NCI-H69 (cell line): ENCODE data around the gene RAPGEF6.
"Not testable (repeated sequence)": the region's sequence is repeated elsewhere in the genome, so short reads cannot be mapped to it uniquely, and the experiment has no call there.

Source experiments
- DNase-seq: peaks from one replicate; lab custom pipeline; 2025; lab: John Stamatoyannopoulos, UW

RAPGEF6 gene

GRCh38 chr5:131608597-131608996 lies 26.4 kb downstream of the RAPGEF6 start:
- no peak for DNase-seq

- no peak for DNase-seq
Measured at GRCh38 chr5:131607903-131608540, 27.0 kb downstream of the RAPGEF6 start.

- DNase-seq: peak; percentile 42
Measured at GRCh38 chr5:131607418-131607817, 27.6 kb downstream of the RAPGEF6 start.

GRCh38 chr5:131605086-131605485 lies 29.9 kb downstream of the RAPGEF6 start:
- DNase-seq: no peak

- DNase-seq: no peak
Measured at GRCh38 chr5:131595088-131596033, 39.7 kb downstream of the RAPGEF6 start.

- DNase-seq: no peak
Measured at GRCh38 chr5:131593921-131594320, 41.1 kb downstream of the RAPGEF6 start.

- DNase-seq: not testable (repeated sequence)
Measured at GRCh38 chr5:131593436-131593835, 41.6 kb downstream of the RAPGEF6 start.

GRCh38 chr5:131589510-131590348 lies 45.3 kb downstream of the RAPGEF6 start:
- peak; percentile 77 for DNase-seq

- DNase-seq: no peak
Measured at GRCh38 chr5:131587541-131587940, 47.5 kb downstream of the RAPGEF6 start.

GRCh38 chr5:131581702-131582101 lies 53.3 kb downstream of the RAPGEF6 start:
- no peak for DNase-seq

GRCh38 chr5:131579917-131580671 lies 54.9 kb downstream of the RAPGEF6 start:
- no peak for DNase-seq

- no peak for DNase-seq
Measured at GRCh38 chr5:131575660-131576227, 59.3 kb downstream of the RAPGEF6 start.

GRCh38 chr5:131571669-131572168 lies 63.3 kb downstream of the RAPGEF6 start:
- DNase-seq: no peak

GRCh38 chr5:131570757-131571156 lies 64.3 kb downstream of the RAPGEF6 start:
- DNase-seq: no peak

- DNase-seq: no peak
Measured at GRCh38 chr5:131564229-131564652, 70.8 kb downstream of the RAPGEF6 start.

GRCh38 chr5:131563434-131564228 lies 71.4 kb downstream of the RAPGEF6 start:
- DNase-seq: no peak

- DNase-seq: peak; percentile 59
Measured at GRCh38 chr5:131550606-131551005, 84.4 kb downstream of the RAPGEF6 start.

GRCh38 chr5:131548176-131548575 lies 86.9 kb downstream of the RAPGEF6 start:
- DNase-seq: no peak

- no peak for DNase-seq
Measured at GRCh38 chr5:131545845-131546244, 89.2 kb downstream of the RAPGEF6 start.

GRCh38 chr5:131542723-131543122 lies 92.3 kb downstream of the RAPGEF6 start:
- DNase-seq: no peak
